ENCODE results near the gene EIF5.
"Not testable (repeated sequence)": the region's sequence is repeated elsewhere in the genome, so short reads cannot be mapped to it uniquely, and the experiment has no call there.

The EIF5 gene

DNA sequence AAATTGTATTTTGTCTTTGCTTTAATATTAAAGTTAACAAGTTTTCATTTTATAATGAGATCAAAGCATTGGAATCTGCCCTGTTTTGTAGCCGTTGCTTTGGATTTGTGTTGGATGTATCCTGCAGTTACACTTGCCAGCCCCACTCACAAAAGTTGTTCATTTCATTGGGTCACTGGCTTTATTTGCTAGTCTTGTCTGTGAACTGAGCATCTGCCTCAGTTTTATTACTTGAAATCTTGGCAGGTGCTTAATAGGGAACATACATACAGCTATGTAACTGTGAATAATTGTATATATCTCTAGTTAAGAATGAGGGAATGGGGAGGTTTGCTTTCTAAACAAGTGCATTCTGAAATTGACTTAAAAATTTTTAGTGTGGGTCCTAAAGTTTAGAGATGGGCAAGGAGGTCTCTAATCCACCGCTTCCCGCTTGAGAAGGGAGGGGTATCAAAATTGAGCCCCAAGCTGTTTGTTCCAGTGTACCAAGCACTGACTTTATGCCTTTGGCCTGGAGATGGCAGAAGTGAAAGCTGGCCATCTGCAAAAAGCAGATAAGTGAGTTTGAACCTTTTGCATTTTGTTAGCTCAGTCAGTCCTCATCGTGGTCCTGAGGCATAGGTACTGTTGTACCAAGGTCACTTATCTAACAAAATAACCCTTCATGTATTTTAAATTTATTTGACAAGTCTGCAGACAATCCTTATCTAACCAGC, 9.3 kb downstream of the EIF5 start:
- H3K4me3 ChIP-seq (ENCODE audit: low read depth in 1 of 2, low read length in 2 of 2) = no peak overlapping the region
- H3K27me3 ChIP-seq (ENCODE audit: control insufficient read depth in 1 of 2, insufficient read depth in 2 of 2, low read length in 2 of 2) = no peaks in the 10 kb centered on the region
- peaks cover 68% of the 10 kb centered on the region for H3K36me3 ChIP-seq (ENCODE audit: insufficient read depth, low read length)
- H3K27ac ChIP-seq (ENCODE audit: low read depth, low read length) = no peak overlapping the region
- H3K9ac ChIP-seq (ENCODE audit: low read length) = no peak overlapping the region
- H3K9me3 ChIP-seq (ENCODE audit: low read length) = no peaks in the 10 kb centered on the region
- H3K4me1 ChIP-seq (ENCODE audit: insufficient read depth, low read length) = no peaks in the 10 kb centered on the region

DNA sequence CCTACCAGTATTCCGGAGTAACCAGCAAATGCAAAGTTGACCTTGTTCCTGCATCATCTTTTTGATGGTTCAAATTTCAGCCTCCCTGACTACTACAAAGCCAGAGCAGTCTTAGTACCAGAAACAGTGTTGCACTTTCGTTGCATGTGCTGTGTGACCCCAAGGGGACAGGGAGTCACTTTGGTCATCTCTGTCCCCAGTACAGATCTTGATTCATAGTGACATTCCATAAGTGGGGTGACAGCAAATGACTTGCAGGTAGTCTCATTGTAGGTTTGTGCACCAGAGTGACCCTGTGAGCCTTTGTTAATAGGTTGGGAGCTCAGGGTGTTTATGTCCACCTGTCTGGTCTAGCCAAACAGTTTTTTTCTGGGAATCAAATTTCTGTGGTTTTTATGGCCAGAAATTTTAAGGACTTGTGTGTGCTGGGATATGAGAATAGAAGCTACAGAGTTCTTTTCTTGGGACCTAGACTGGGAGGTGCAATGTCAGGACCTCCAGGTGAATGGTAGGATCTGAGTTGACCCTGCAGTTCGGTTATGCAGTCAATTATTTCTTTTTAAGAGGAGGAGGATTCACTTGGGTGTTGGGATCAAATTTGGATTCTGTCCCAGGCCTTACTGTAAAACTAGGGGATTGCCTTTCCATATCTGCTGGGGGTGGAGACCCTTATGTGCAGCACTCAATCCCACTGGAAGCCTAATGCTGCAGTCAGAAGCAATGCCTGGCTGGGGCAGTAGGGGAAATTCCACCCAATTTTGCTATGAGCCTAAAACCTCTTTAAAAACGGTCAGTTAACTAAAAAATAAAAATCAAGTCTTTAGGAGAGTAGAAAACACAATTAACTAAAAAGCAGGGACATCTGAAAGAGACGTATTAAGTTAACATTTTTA, 10.1 kb downstream of the EIF5 start:
- Histone ChIP-seq H3K4me1 (ENCODE audit: insufficient read depth, low read length) (no peaks in the 10 kb centered on the region), H3K27ac (ENCODE audit: low read depth, low read length) (no peak overlapping the region), H3K36me3 (ENCODE audit: insufficient read depth, low read length) (peaks cover 60% of the 10 kb centered on the region), H3K4me3 (ENCODE audit: low read depth in 1 of 2, low read length in 2 of 2) (no peak overlapping the region), H3K9ac (ENCODE audit: low read length) (no peak overlapping the region), H3K27me3 (ENCODE audit: control insufficient read depth in 1 of 2, insufficient read depth in 2 of 2, low read length in 2 of 2) (no peaks in the 10 kb centered on the region), H3K9me3 (ENCODE audit: low read length) (no peaks in the 10 kb centered on the region)

DNA sequence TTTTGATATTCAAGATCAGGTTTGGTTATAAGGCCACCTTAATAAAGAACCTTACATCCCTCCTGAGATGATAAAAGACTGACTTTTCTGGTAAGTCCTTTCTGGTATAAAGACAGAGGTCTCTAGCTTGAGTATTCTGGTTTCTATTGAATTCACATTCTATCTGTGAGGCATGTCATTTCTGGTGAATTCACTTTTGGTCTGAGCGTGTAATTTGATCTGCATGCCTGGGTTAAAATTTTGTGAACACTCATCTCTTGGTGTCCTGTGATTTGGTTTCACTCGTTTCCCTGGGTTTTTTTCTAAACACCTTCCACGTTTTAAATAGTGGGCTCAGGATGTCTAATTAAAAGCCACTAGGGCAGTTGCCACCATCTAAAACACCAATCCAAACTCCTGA, 12.2 kb downstream of the EIF5 start:
- H3K27me3 ChIP-seq (ENCODE audit: control insufficient read depth in 1 of 2, insufficient read depth in 2 of 2, low read length in 2 of 2) = no peaks in the 10 kb centered on the region
- no peaks in the 10 kb centered on the region for H3K4me1 ChIP-seq (ENCODE audit: insufficient read depth, low read length)
- no peak overlapping the region for H3K27ac ChIP-seq (ENCODE audit: low read depth, low read length)
- peaks cover 38% of the 10 kb centered on the region for H3K36me3 ChIP-seq (ENCODE audit: insufficient read depth, low read length)
- no peak overlapping the region for H3K9ac ChIP-seq (ENCODE audit: low read length)
- no peak overlapping the region for H3K4me3 ChIP-seq (ENCODE audit: low read depth in 1 of 2, low read length in 2 of 2)
- no peaks in the 10 kb centered on the region for H3K9me3 ChIP-seq (ENCODE audit: low read length)

DNA sequence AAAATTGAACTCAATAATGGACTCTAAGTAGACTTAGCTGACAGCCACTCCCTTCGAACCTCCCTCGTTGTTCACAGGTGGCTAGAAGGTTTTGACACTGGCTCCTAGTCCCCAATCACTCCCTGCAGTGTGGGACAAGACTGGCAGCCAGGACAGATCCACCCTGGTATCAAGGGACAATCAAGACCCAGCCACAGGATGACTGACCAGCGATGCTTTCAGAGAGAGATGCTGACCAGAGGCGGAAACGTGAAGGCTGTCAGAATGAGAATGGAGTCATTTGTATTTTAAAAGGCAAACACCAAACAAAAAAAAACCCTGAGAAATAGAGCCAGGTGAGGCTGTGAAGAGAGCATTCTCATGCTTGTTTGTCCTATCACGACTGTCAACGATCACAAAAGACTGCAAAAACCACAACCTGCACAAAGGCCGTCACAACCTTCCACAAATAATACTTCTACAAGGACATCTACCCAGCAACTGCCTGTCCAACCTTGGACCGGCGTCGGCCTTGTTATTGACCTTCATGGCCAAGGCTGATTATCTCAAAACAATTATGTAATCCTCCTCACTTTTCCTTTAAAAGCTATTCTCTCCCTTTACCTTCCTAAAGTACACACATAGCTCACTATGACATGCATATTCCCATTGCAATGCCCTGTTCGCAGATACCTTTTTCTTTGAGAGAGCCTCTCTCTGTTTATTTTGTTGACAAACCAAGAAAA, 13.2 kb downstream of the EIF5 start:
- Histone ChIP-seq H3K4me1 (ENCODE audit: insufficient read depth, low read length) (no peaks in the 10 kb centered on the region), H3K27ac (ENCODE audit: low read depth, low read length) (no peak overlapping the region), H3K27me3 (ENCODE audit: control insufficient read depth in 1 of 2, insufficient read depth in 2 of 2, low read length in 2 of 2) (no peaks in the 10 kb centered on the region), H3K9me3 (ENCODE audit: low read length) (no peaks in the 10 kb centered on the region), H3K36me3 (ENCODE audit: insufficient read depth, low read length) (peaks cover 29% of the 10 kb centered on the region), H3K4me3 (ENCODE audit: low read depth in 1 of 2, low read length in 2 of 2) (no peak overlapping the region), H3K9ac (ENCODE audit: low read length) (no peak overlapping the region)

DNA sequence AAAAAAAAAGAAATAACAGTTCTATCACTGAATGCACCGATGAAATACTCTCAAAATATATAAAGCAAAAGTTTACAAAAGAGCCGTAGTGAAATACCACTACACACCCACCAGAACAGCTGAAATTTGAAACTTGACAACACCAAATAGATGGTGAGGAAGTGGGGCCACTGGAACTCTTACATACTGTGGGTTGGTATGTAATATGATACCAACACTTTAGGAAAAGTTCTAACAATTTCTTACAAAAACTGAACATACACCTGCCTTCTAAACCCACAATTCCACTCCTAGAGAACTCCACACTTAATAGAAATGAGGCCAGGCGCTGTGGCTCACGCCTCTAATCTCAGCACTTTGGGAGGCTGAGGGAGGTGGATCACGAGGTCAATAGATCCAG, 14.1 kb downstream of the EIF5 start:
- Histone ChIP-seq H3K36me3 (ENCODE audit: insufficient read depth, low read length) (peaks cover 20% of the 10 kb centered on the region), H3K9me3 (ENCODE audit: low read length) (no peaks in the 10 kb centered on the region), H3K27me3 (ENCODE audit: control insufficient read depth in 1 of 2, insufficient read depth in 2 of 2, low read length in 2 of 2) (no peaks in the 10 kb centered on the region), H3K4me1 (ENCODE audit: insufficient read depth, low read length) (no peaks in the 10 kb centered on the region), H3K9ac (ENCODE audit: low read length) (no peak overlapping the region), H3K27ac (ENCODE audit: low read depth, low read length) (no peak overlapping the region), H3K4me3 (ENCODE audit: low read depth in 1 of 2, low read length in 2 of 2) (no peak overlapping the region)

- Histone ChIP-seq H3K36me3 (ENCODE audit: insufficient read depth, low read length) (peaks cover 1% of the 10 kb centered on the region), H3K9ac (ENCODE audit: low read length) (no peak overlapping the region)
Observed at GRCh38 chr14:103349982-103350381, 15.9 kb downstream of the EIF5 start.

DNA sequence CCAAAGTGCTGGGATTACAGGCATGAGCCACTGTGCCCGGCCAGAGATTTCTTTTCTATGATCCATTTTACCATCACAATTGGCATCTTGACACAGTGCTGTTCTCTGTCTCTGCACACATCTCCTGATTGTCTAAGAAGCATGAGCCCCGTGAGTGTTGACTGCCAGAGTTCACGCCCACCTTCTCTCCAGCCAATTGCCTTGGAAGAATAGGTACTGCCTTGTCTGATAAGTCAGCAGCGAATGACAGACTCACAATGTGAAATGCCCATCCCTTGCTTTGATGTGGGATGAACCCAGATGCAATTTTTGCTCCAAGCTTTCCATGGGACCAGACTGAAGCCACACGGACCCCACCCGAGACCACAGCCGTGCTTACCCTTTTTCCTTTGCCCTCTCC, 19.3 kb downstream of the EIF5 start:
- Histone ChIP-seq H3K27ac (ENCODE audit: low read depth, low read length) (no peak overlapping the region), H3K4me1 (ENCODE audit: insufficient read depth, low read length) (no peaks in the 10 kb centered on the region), H3K36me3 (ENCODE audit: insufficient read depth, low read length) (no peaks in the 10 kb centered on the region), H3K9ac (ENCODE audit: low read length) (no peak overlapping the region), H3K9me3 (ENCODE audit: low read length) (no peaks in the 10 kb centered on the region), H3K27me3 (ENCODE audit: control insufficient read depth in 1 of 2, insufficient read depth in 2 of 2, low read length in 2 of 2) (no peaks in the 10 kb centered on the region), H3K4me3 (ENCODE audit: low read depth in 1 of 2, low read length in 2 of 2) (no peak overlapping the region)

More at GRCh38 chr14:103349982-103350381, 15.9 kb downstream of the EIF5 start:
- Histone ChIP-seq H3K4me1 (ENCODE audit: insufficient read depth, low read length) (no peaks in the 10 kb centered on the region), H3K27ac (ENCODE audit: low read depth, low read length) (no peak overlapping the region), H3K27me3 (ENCODE audit: control insufficient read depth in 1 of 2, insufficient read depth in 2 of 2, low read length in 2 of 2) (no peaks in the 10 kb centered on the region), H3K4me3 (ENCODE audit: low read depth in 1 of 2, low read length in 2 of 2) (no peak overlapping the region), H3K9me3 (ENCODE audit: low read length) (no peaks in the 10 kb centered on the region)

DNA sequence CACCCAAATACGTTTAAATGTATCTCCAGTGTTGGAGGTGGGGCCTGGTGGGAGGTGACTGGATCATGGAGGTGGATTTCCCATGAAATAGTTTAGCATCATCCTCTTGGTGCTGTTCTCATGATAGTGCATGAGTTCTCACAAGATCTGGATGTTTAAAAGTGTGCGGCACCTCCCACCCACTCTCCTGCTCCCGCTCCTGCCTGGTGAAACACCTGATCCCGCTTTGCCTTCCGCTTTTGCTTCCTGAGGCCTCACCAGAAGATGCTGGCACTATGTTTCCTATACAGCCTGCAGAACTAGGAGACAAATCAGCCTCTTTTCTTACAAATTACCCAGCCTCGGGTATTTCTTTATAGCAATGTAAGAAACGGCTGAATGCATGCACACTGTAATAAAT, 20.1 kb downstream of the EIF5 start:
- no peaks in the 10 kb centered on the region for H3K9me3 ChIP-seq (ENCODE audit: low read length)
- no peaks in the 10 kb centered on the region for H3K36me3 ChIP-seq (ENCODE audit: insufficient read depth, low read length)

GRCh38 chr14:103356024-103356682, 22.1 kb downstream of the EIF5 start:
- Histone ChIP-seq H3K9me3 (ENCODE audit: low read length) (no peaks in the 10 kb centered on the region), H3K27ac (ENCODE audit: low read depth, low read length) (no peak overlapping the region), H3K27me3 (ENCODE audit: control insufficient read depth in 1 of 2, insufficient read depth in 2 of 2, low read length in 2 of 2) (no peaks in the 10 kb centered on the region), H3K4me1 (ENCODE audit: insufficient read depth, low read length) (no peaks in the 10 kb centered on the region), H3K36me3 (ENCODE audit: insufficient read depth, low read length) (no peaks in the 10 kb centered on the region), H3K9ac (ENCODE audit: low read length) (no peak overlapping the region), H3K4me3 (ENCODE audit: low read depth in 1 of 2, low read length in 2 of 2) (no peak overlapping the region)

More for the DNA sequence above, 20.1 kb downstream of the EIF5 start:
- no peak overlapping the region for H3K4me3 ChIP-seq (ENCODE audit: low read depth in 1 of 2, low read length in 2 of 2)
- no peak overlapping the region for H3K27ac ChIP-seq (ENCODE audit: low read depth, low read length)
- no peaks in the 10 kb centered on the region for H3K4me1 ChIP-seq (ENCODE audit: insufficient read depth, low read length)
- no peaks in the 10 kb centered on the region for H3K27me3 ChIP-seq (ENCODE audit: control insufficient read depth in 1 of 2, insufficient read depth in 2 of 2, low read length in 2 of 2)
- no peak overlapping the region for H3K9ac ChIP-seq (ENCODE audit: low read length)

- not testable (repeated sequence) for H3K27ac ChIP-seq (ENCODE audit: low read depth, low read length); H3K27me3 ChIP-seq (ENCODE audit: control insufficient read depth in 1 of 2, insufficient read depth in 2 of 2, low read length in 2 of 2); H3K4me3 ChIP-seq (ENCODE audit: low read depth in 1 of 2, low read length in 2 of 2); H3K4me1 ChIP-seq (ENCODE audit: insufficient read depth, low read length); H3K36me3 ChIP-seq (ENCODE audit: insufficient read depth, low read length); H3K9ac ChIP-seq (ENCODE audit: low read length); H3K9me3 ChIP-seq (ENCODE audit: low read length)
Observed at GRCh38 chr14:103357552-103357951, 23.5 kb downstream of the EIF5 start.

- H3K27me3 ChIP-seq (ENCODE audit: control insufficient read depth in 1 of 2, insufficient read depth in 2 of 2, low read length in 2 of 2) = no peaks in the 10 kb centered on the region
- no peak overlapping the region for H3K9ac ChIP-seq (ENCODE audit: low read length)
- no peaks in the 10 kb centered on the region for H3K9me3 ChIP-seq (ENCODE audit: low read length)
- no peak overlapping the region for H3K4me3 ChIP-seq (ENCODE audit: low read depth in 1 of 2, low read length in 2 of 2)
- H3K4me1 ChIP-seq (ENCODE audit: insufficient read depth, low read length) = no peaks in the 10 kb centered on the region
- H3K36me3 ChIP-seq (ENCODE audit: insufficient read depth, low read length) = no peaks in the 10 kb centered on the region
- H3K27ac ChIP-seq (ENCODE audit: low read depth, low read length) = no peak overlapping the region
Observed at GRCh38 chr14:103360548-103360947, 26.5 kb downstream of the EIF5 start.
